Esophagus squamous epithelium (tissue), 4 donors: ENCODE measurements around the gene PAPSS2.

Source experiments
- CTCF ChIP-seq, 6 experiments: fragments of 450-650 bp in 4 of 6; fragments of 200-600 bp in 2 of 6; sonication (generic) in 2 of 6; IDR thresholded peaks; one replicate each; pipeline ENCODE4 v1.5.1; 2016 to 2019; ENCODE audit warnings: antibody characterized with exemption in 6 of 6, mild to moderate bottlenecking in 4 of 6, moderate library complexity in 4 of 6
- POLR2A ChIP-seq, 4 donors: fragments of 450-650 bp; IDR thresholded peaks; one replicate each; pipeline ENCODE4 v1.6.1; 2017; ENCODE audit warnings: antibody characterized with exemption in 4 of 4, mild to moderate bottlenecking in 4 of 4, moderate library complexity in 3 of 4

- TF ChIP-seq CTCF (IDR thresholded peaks at IDR 0.05) (no peak), POLR2A (IDR thresholded peaks at IDR 0.05) (no peak)
Observed at GRCh38 chr10:87612115-87612514, 47.6 kb upstream of the PAPSS2 start.
